RPMI8226 (cell line): ENCODE results near the gene CADM4.

Source experiments
- DNase-seq: peaks from one replicate; pipeline ENCODE4 v3.0.0-alpha.2; 2015

Gene CADM4

DNA sequence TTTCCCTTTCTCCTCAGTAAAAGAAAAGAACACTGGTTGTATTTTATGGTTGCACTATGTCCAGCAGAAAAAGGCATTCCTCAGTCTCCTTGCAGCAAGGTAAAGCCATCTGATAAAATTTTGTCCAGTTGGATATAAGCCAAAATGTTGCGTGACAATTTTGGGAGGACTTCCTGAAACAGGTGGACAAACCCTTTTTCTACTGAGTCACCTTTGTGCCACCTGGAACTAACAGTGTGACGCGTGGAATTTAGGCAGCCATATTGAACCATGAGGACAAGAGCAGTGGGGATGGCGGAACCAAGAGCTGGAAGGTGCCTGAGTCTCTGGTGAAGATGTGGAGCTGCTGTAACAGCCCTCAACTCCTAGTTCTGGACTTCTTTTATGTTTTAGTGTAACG lies 8.2 kb downstream of the CADM4 start:
- no peak for DNase-seq

GRCh38 chr19:43628646-43629326 lies 10.9 kb downstream of the CADM4 start:
- DNase-seq: no peak

GRCh38 chr19:43626838-43627237 lies 12.8 kb downstream of the CADM4 start:
- DNase-seq: no peak

DNA sequence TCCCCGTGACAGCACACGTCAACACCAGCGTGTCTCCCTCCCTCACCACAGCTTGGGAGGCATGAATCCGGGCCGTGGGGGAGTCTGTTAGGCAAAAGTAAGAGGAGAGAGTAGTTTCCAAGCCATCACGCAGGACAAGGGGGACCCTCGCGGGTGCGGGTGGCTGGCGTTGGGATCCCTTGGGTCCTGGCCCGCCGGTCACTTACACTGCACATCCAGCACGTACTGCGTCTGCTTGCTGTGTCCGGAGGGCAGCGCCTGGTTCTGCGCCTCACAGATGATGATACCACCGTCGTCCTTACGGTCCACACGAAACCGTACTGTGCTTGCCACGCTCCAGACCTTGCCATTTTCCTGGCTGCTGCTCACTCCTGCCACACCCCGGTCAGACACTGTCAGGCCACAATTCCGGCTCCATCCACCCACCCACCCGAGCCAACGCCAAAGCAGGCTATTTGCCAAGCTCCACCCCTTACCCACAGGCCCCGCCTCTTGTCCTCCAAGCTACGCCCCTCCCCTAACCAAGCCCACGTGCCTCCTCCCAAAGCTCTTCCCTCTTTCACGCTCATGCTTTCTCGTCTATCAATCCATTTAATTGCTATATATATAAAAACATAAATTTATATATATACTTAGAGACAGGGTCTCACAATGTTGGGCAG lies 13.6 kb downstream of the CADM4 start:
- DNase-seq: no peak

- DNase-seq: peak; percentile 84
These were observed 14.7 kb downstream of the CADM4 start for GRCh38 chr19:43624933-43625332.

DNA sequence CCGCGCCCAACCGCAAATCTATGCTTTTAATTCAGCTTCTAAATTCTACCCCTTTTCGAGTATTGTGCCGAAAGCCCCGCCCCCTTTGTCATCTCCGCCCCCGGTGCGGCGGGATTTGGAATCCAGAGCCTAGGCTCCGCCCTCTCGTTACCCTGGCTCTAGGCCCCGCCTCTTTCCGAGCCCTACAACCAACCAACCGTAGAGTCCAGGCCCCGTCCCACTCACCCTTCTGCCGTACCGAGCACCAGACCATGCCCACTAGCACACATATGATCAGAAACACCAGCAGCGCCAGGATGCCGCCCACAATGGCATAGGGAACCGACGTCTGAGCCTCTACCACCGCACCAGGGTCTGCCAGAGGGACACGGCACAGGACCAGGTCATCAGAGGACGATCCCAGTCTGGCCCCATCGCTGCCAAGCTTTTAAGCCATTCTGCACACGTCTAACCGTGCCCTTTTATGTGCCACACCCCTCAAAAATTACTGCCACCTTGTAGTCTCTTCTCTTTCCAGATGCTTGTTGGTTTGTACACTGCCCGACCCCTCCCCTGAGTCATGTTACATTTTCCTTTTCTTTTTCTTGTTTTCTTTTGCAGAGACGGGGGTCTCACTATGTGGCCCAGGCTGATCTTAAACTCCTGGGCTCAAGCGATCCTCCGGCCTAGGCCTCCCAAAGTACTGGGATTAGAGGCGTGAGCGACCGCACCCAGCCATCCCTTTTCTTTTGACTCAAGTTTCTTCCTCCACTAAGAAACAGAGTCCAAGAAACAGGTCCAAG lies 15.6 kb downstream of the CADM4 start:
- no peak for DNase-seq

GRCh38 chr19:43622956-43623355 lies 16.7 kb downstream of the CADM4 start:
- no peak for DNase-seq

DNA sequence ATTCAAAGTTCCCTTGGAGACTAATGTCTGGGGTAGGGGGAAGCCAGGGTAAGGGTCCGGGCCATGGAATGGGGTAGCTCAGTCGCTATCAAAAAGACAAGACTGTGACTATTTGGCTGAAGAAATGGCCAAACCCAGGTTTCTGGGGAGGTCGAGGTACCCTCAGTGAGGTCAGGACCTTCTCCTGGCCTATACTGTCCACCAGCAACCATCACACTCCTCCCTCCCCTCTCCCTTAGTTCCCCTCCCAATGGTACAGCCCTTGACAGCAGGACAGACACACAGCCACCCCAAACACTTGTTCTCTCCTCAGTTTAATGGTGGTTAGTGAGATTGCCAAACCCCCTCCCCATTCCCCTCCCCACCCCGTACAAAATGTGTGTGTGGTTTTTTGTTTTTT lies 17.6 kb downstream of the CADM4 start:
- no peak for DNase-seq

GRCh38 chr19:43620061-43621001 lies 19.3 kb downstream of the CADM4 start:
- DNase-seq: no peak

- DNase-seq: peak; percentile 86
These were observed 20.2 kb downstream of the CADM4 start, which contains the start of gene ZNF428 for GRCh38 chr19:43619262-43620060. Gene ZNF428 (minus strand): TSS chr19:43619629. CDS start chr19:43614304, 5,325 bp downstream.

- peak; percentile 45 for DNase-seq
These were observed 20.8 kb downstream of the CADM4 start for GRCh38 chr19:43618921-43619261.

DNA sequence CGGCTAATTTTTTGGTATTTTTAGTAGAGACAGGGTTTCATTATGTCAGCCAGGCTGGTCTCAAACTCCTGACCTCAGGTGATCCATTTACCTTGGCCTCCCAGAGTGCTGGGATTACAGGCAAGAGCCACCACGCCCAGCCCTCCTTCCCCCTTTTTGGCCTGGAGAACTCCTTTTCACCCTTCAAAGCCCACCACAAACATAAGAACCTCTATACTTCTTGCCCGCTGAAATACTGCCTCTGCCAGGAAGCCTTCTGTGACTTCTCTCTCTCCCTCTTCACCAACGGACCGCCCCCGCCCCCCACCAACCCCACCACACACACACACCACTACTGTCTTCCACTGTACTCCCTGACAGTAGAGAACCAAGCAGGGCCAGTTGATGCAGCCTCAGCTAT lies 22.7 kb downstream of the CADM4 start:
- DNase-seq: no peak

- no peak for DNase-seq
These were observed 23.3 kb downstream of the CADM4 start for GRCh38 chr19:43616306-43616705.

DNA sequence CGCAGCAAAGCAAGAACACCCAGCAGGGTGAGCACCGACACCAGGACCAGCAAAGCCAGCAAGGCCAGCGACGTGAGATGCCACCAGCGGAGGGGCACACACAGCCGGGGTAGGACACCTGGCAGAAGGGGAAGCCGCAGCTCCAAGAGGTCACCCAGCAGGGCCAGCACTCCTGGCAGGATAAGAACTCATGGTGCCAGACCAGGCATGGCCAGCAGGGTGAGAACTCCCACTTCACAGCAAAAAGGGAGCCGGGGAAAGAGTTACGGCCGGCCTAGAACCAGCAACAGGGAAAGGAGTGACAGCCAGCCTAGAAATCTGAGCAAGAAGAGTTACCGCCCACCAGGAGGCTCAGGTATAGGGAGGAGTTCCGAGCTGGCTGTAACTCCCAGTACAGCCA lies 27.3 kb downstream of the CADM4 start:
- DNase-seq: no peak

GRCh38 chr19:43611788-43612187 lies 27.9 kb downstream of the CADM4 start, which contains the start of gene SRRM5:
Gene SRRM5 (plus strand): TSS chr19:43612088. CDS start chr19:43612122, 34 bp downstream.
- DNase-seq: no peak

- DNase-seq: no peak
These were observed 29.2 kb downstream of the CADM4 start for GRCh38 chr19:43610493-43610892.

- no peak for DNase-seq
These were observed 29.8 kb downstream of the CADM4 start for GRCh38 chr19:43609872-43610271.

- DNase-seq: no peak
These were observed 32.1 kb downstream of the CADM4 start for GRCh38 chr19:43607238-43608205.

DNA sequence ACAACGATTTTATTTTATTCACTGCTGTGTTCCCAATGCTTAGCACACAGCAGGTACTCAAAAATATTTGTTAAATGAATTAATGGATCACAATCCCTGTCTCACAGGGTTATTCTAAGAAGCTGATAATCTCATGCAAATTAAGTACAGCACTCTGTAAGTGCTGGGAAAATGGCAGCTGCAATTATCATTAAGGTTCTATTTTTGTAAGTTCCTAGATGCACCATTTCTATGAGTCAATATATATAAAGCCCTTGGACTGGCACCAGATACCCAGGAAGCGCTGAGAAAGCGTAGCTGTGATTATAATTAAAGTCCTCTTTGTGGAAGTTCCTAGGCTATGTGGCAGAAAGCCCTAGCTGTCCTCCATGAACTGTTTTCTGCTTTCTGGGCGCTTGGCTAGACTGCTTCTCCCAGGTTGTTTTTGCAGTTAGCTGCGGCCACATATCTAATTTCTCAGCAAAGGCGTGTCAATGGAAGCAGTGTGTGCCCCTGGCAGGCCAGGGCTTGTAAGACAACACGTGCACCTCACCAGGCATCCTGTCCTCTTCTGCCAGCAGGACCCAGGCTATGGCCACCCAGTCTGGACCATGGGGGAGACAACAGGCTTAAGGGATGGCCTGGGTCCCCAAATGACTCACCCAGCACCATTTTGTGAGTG lies 33.0 kb downstream of the CADM4 start:
- DNase-seq: no peak
